PFSK-1 (cell line): Measurements from ENCODE around the gene SIPA1L3.

Experiments
- FOXP2 ChIP-seq: optimal IDR thresholded peaks from 2 replicates; pipeline ENCODE3; 2011; ENCODE audit warnings: borderline replicate concordance, control low read depth, inconsistent platforms; ENCODE audit not compliant: insufficient read depth; ENCODE audit errors: extremely low read length, extremely low read depth
- POLR2AphosphoS5 ChIP-seq: IDR thresholded peaks from 2 replicates; pipeline ENCODE4 v1.6.1; 2012; ENCODE audit warnings: low read depth, mild to moderate bottlenecking, control low read depth, low read length, moderate library complexity
- REST ChIP-seq, 2 experiments: IDR thresholded peaks; 2 replicates each; pipeline versions ENCODE4 v1.6.1 to v1.8.0; 2011 to 2012; ENCODE audit warnings: low read depth in 2 of 2, low read length in 2 of 2, control low read depth in 1 of 2, inconsistent platforms in 1 of 2, mild to moderate bottlenecking in 1 of 2, moderate library complexity in 1 of 2; ENCODE audit not compliant: insufficient read depth in 1 of 2
- SIN3A ChIP-seq: IDR thresholded peaks from 2 replicates; pipeline ENCODE4 v1.6.1; 2012; ENCODE audit warnings: mild to moderate bottlenecking, low read length, moderate library complexity, borderline replicate concordance; ENCODE audit not compliant: insufficient read depth
- TAF1 ChIP-seq: IDR thresholded peaks from 2 replicates; pipeline ENCODE4 v1.6.1; 2012; ENCODE audit warnings: low read length, control low read depth, borderline replicate concordance; ENCODE audit not compliant: insufficient read depth

SIPA1L3 gene

GRCh38 chr19:37964109-37964508 lies 57.1 kb downstream of the SIPA1L3 start:
- no peak for TF ChIP-seq SIN3A
- no peak for TF ChIP-seq POLR2AphosphoS5
- TF ChIP-seq TAF1, result no peak
- TF ChIP-seq REST (IDR thresholded peaks at IDR 0.05; ENCODE audit: insufficient read depth in 1 of 2, low read depth in 2 of 2, low read length in 2 of 2), result no peak
- no peak for TF ChIP-seq FOXP2

GRCh38 chr19:37966211-37966661 lies 59.2 kb downstream of the SIPA1L3 start:
- no peak for TF ChIP-seq REST (IDR thresholded peaks at IDR 0.05; ENCODE audit: insufficient read depth in 1 of 2, low read depth in 2 of 2, low read length in 2 of 2)
- TF ChIP-seq FOXP2, result no peak
- no peak for TF ChIP-seq POLR2AphosphoS5
- TF ChIP-seq TAF1, result no peak
- TF ChIP-seq SIN3A, result no peak

GRCh38 chr19:37966662-37967231 lies 59.7 kb downstream of the SIPA1L3 start:
- TF ChIP-seq SIN3A (no peak), FOXP2 (no peak), TAF1 (no peak)

- TF ChIP-seq REST (IDR thresholded peaks at IDR 0.05; ENCODE audit: insufficient read depth in 1 of 2, low read depth in 2 of 2, low read length in 2 of 2) (no peak), SIN3A (no peak), FOXP2 (no peak), TAF1 (no peak), POLR2AphosphoS5 (no peak)
Measured at GRCh38 chr19:37969695-37970094, 62.7 kb downstream of the SIPA1L3 start.

GRCh38 chr19:37970699-37971098 lies 63.7 kb downstream of the SIPA1L3 start:
- TF ChIP-seq POLR2AphosphoS5, result no peak
- no peak for TF ChIP-seq REST (IDR thresholded peaks at IDR 0.05; ENCODE audit: insufficient read depth in 1 of 2, low read depth in 2 of 2, low read length in 2 of 2)
